ENCODE measurements around the gene MED12L.

MED12L gene

DNA sequence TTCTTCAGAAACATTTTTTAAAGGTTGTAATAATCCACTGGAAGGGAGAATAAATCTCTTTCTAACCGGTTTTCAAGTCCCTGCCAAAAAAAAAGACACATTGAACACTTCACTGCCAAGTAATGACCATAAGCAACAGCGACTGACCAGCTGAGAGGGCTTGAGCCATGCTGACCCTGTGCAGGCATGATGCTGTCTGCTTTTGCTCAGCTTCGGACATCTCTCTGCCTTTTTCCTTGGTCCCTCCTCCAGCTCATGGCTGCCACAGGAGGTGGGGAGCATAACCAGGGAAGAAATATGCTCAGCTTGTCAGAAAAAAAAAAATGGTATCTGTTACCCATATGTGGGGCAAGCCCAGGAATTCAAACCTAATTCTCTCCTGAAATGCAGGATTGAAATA is 373.9 kb downstream of the MED12L start:
- no peak for DNase-seq (ENCODE audit: low read depth)

DNA sequence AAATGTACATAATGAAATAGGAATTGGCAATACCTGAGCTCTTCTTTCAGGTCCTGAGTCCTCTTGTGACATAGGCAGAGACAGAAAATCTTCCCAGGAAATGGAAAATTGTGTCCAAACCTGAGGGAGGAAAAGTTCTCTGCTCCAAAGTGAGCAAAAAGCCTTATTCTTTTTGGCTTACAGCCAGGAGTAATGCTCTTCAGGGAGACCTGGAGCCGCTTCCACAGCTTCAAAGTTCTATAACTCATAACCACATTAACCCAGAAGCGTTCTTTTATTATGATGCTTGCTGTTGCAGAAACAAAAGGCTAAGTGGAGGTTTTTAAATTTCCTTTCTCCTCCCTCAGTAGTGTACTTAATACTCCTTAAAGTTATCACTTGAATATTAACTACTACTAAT is 374.8 kb downstream of the MED12L start:
- no peak for DNase-seq (ENCODE audit: low read depth)

DNA sequence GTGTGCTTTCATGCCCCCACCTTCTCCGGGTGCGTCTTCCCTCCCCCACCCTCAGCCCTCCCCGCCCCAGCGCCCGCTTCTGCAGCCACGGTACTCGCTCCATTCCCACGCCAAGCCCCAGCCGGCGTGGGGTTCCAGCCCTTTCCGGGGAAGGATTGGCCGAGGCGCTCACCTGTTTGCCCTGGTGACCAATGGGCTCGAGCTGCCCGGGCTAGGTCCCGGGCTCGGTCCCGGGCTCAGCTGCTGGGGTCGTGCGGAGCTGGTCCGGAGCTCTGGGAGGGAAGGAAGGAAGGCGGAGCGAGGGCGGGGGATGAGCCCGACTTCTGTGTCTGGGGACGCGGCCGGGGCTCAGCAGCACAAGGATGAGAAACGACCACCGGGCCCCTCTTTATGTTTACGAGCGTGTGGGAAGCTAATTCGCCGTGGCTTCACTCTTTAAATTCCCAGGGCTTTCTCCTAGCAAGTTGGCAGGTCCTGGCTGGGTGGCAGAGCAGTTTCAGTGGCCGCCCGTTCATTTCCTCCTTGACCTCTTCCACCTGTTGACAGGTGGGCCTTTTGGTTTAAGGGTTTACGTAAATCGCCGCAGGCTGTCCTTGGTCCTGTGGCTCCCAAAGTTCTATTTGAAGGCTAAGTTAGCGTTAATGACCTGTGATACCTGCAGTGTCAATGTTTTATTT is 375.4 kb downstream of the MED12L start, which contains the start of gene IGSF10:
TSS of gene IGSF10 (minus strand) at position 288 of the 677 bp plus-strand sequence. CDS start 2,352 bp downstream, outside the sequence.
- DNase-seq (ENCODE audit: low read depth): no peak

DNA sequence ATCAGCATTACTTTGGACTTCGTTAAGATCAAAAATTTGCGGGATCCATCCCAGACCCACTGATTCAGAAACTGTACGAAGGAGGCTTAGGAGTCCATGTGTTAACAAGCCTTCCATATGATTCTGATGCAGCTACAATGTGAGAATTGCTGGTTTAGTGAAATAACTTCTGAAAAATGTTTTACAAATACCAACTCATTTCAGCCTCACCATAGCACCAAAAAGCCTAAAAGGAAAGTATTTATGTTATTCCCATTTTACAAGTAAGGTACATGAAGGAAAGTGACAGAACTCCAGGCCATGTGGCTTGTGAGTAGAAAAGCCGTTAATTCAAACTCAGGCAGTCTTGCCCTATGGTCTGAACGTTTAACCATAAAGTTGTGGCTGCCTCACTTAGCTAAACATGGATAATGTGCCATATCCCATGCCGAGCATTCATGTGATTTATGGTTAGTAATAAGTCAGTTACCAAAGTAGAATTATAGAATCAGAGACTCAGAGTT is 376.9 kb downstream of the MED12L start:
- DNase-seq (ENCODE audit: low read depth): no peak

DNA sequence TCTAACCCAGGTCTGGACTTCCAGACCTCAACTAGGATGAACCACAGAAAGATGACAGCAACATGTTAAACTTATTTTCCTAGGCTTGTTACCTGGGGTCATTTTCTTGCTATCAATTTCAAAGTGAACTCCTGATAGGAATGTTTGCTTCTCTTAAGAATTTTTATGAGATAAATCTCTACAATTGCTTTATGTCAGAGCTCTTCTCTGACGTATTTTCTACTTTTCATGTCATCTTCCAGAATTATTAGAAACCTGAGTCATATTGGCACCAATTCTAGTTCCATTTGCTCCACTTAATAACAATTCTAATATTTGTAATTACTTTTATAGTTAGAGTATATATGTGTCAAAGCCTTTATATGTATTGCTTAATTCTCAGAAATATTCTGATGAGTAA is 377.5 kb downstream of the MED12L start:
- no peak for DNase-seq (ENCODE audit: low read depth)

GRCh38 chr3:151467069-151467468 is 381.6 kb downstream of the MED12L start:
- no peak for DNase-seq (ENCODE audit: low read depth)

DNA sequence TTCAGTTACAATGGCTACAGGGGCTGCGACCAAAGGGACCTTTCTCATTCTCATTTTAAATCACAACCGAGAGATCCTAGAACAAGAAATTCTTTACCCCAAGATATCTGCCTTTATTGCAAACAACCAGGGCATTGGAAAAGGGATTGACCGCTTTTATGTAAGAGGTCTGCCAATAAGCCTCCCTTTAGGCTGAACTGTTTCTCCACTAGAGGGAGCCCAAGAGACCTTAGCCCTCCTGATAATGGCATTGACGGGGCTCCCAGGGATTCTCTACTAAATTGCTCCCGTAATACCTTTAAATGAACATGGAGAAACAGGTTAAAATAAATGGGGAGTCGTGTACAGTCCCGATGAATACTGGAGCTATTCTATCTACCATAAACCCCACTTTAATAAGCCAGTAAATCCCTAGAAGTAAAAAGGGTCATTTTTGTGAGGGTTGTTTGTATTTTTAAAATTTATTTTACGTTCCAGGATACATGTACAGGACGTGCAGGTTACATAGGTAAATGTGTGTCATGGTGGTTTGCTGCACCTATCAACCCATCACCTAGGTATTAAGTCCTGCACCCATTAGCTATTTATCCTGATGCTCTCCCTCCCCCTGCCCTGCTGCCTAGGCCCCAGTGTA is 382.9 kb downstream of the MED12L start:
- DNase-seq (ENCODE audit: low read depth): no peak

GRCh38 chr3:151476344-151477018 is 391.0 kb downstream of the MED12L start:
- no peak for DNase-seq (ENCODE audit: low read depth)

DNA sequence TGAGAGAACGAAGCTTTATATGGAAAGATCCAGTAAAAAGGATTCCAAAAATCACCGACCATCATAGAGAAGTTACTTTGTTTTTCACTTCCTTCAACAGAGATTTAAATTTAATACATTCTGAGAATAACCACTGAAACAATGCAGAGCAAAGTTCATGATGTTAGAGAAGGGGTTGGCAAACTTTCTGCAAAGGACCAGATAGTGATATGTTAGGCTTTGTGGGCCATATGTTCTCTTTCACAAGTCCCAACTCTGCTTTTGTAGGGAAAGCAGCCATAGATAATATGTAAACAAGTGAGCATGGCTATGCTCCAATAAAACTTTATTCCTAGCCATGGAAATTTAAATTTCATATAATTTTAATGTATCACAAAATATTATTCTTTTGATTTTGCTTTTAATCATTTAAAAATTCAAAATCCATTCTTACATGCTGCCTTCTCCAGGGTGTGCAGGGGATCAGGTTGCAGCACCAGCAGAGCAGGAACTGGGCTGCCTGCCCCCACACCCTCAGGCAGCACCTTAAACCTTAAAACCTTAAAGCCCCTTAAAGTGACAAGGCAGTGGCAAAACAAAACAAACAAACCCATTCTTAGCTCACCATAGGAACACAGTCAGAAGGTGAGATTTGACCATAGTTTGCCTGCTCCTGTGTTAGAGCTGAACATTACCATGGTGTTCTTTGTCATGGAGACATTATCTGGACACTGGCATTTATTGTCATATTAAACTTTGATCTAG is 392.3 kb downstream of the MED12L start:
- DNase-seq (ENCODE audit: low read depth): no peak

GRCh38 chr3:151478335-151478697 is 392.9 kb downstream of the MED12L start:
- DNase-seq (ENCODE audit: low read depth): no peak

DNA sequence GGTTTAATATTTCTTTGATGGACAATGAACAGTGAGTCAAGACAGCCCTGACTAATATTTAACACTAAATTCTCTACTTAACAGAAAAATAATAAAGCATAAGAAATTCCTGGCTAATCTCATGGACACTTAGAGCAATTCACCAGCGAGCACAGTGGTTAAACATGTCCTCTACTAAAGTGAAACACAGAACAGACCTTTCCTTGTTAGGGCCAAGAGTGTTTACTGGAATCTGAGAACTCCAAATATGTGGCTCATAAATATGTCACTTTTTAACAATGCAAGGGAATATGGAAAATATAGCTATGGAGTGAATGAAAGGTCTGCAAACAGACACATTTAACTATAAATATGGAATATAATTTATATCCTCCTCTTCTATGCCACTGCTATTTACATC is 394.0 kb downstream of the MED12L start:
- DNase-seq (ENCODE audit: low read depth): no peak

- DNase-seq (ENCODE audit: low read depth): no peak
Measured at GRCh38 chr3:151480492-151480891, 395.0 kb downstream of the MED12L start.

GRCh38 chr3:151483488-151483887 is 398.0 kb downstream of the MED12L start:
- DNase-seq (ENCODE audit: low read depth): no peak

- no peak for DNase-seq (ENCODE audit: low read depth)
Measured at GRCh38 chr3:151483961-151484520, 398.6 kb downstream of the MED12L start.

Measured in activated T-helper 1 cell treated with Interleukin-2 at 50 U/mL for 16 hours (primary cell).